K562 (cell line): ENCODE results near the gene GPX5. TPM values are rescaled to one million over a fixed set of nuclear protein-coding genes. Genes with fewer than 3 reads are reported as not detected.
A peak's percentile ranks its signal among the peaks of the same experiment; 100 is the strongest.

Experiments
- ARID3B ChIP-seq: fragments of 250-450 bp; sonication (Bioruptor Pico); IDR thresholded peaks from 2 replicates; pipeline ENCODE4 v1.4.0; 2020; ENCODE audit warnings: borderline replicate concordance
- DPF2 ChIP-seq: fragments of 450-650 bp; IDR thresholded peaks from 2 replicates; pipeline ENCODE4 v1.6.1; 2016
- ELK3 ChIP-seq: fragments of 450-650 bp; formaldehyde crosslinking; IDR thresholded peaks from 2 replicates; pipeline ENCODE4 v1.4.0; 2020; ENCODE audit warnings: mild to moderate bottlenecking
- ETS2 ChIP-seq: IDR thresholded peaks from 2 replicates; pipeline ENCODE4 v1.6.1; 2016; ENCODE audit warnings: borderline replicate concordance, missing genetic modification characterization, mild to moderate bottlenecking, moderate library complexity, missing compliant biosample characterization; ENCODE audit not compliant: poor library complexity, severe bottlenecking
- KDM1A ChIP-seq, 2 experiments: fragments of 450-650 bp; IDR thresholded peaks; 2 replicates each; pipeline ENCODE4 v1.6.1; 2016; ENCODE audit warnings: mild to moderate bottlenecking in 2 of 2
- POU5F1 ChIP-seq: fragments of 150-350 bp; IDR thresholded peaks from 2 replicates; pipeline ENCODE4 v1.6.1; 2014; ENCODE audit warnings: borderline replicate concordance, low read length, low read depth, mild to moderate bottlenecking; ENCODE audit not compliant: partially characterized antibody
- RAD21 ChIP-seq, 2 experiments: fragments of 250-450 bp in 1 of 2; fragments of 450-650 bp in 1 of 2; sonication (Bioruptor Pico) in 1 of 2; formaldehyde crosslinking in 1 of 2; IDR thresholded peaks in 1 of 2; conservative IDR thresholded peaks in 1 of 2; 2 replicates each; pipeline versions ENCODE4 v1.4.0 to v1.8.0; 2020 to 2022; ENCODE audit warnings: mild to moderate bottlenecking in 2 of 2, moderate library complexity in 1 of 2
- SREBF2 ChIP-seq: sonication (generic); formaldehyde crosslinking; IDR thresholded peaks from 2 replicates; pipeline ENCODE4 v1.4.0; 2020; ENCODE audit warnings: mild to moderate bottlenecking, missing genetic modification reagents
- SRSF7 ChIP-seq: fragments of 200-400 bp; formaldehyde crosslinking; optimal IDR thresholded peaks from 2 replicates; pipeline ENCODE3; 2017; ENCODE audit warnings: mild to moderate bottlenecking, low read depth, low read length
- SRSF9 ChIP-seq: fragments of 200-400 bp; formaldehyde crosslinking; IDR thresholded peaks from 2 replicates; pipeline ENCODE4 v1.6.1; 2017; ENCODE audit warnings: low read depth, low read length, borderline replicate concordance
- TCF7L2 ChIP-seq: fragments of 150-350 bp; IDR thresholded peaks from 2 replicates; pipeline ENCODE4 v1.6.1; 2016; ENCODE audit warnings: low read depth, mild to moderate bottlenecking, low read length, moderate library complexity
- TRIM24 ChIP-seq, 2 experiments: fragments of 450-650 bp; IDR thresholded peaks; 2 replicates each; pipeline ENCODE4 v1.6.1; 2016
- UBTF ChIP-seq, 2 experiments: IDR thresholded peaks; 2 replicates each; pipeline ENCODE4 v1.6.1; 2012; ENCODE audit warnings: improper control_type of control experiment in 2 of 2, low read depth in 2 of 2, low read length in 2 of 2, borderline replicate concordance in 1 of 2
- ZNF124 ChIP-seq: sonication (generic); formaldehyde crosslinking; IDR thresholded peaks from 2 replicates; pipeline ENCODE4 v1.8.1; 2022; ENCODE audit warnings: missing genetic modification reagents
- ZNF449 ChIP-seq: fragments of 250-450 bp; sonication (Bioruptor Pico); IDR thresholded peaks from 2 replicates; pipeline ENCODE4 v1.8.0; 2022; ENCODE audit warnings: moderate library complexity, mild to moderate bottlenecking, inconsistent platforms
- ZNF707 ChIP-seq: fragments of 250-450 bp; sonication (Bioruptor Pico); conservative IDR thresholded peaks from 2 replicates; pipeline ENCODE4 v1.8.0; 2022; ENCODE audit warnings: inconsistent platforms, mild to moderate bottlenecking, moderate library complexity
- polyA plus RNA-seq, 8 experiments: library from polyadenylated mRNA; depleted of rRNA in 4 of 8; stranded (reverse) in 5 of 8; unstranded in 3 of 8; fragments of >200 nt; fragmentation: Nextera tagmentation in 2 of 8; fragmentation: Illumina TruSeq in 1 of 8; extraction: Ambion mirVana in 2 of 8; extraction: Trizol in 1 of 8; gene quantifications; 2 replicates each; pipeline versions ENCODE4 v1.2.1 to v1.2.3, GENCODE V29; 2011 to 2014; ENCODE audit warnings: inconsistent platforms in 1 of 8, missing spikeins in 1 of 8
- total RNA-seq, 7 experiments: library from RNA; depleted of rRNA in 6 of 7; stranded (reverse); fragments of >200 nt in 6 of 7; fragmentation: Illumina TruSeq in 2 of 7; extraction: Trizol in 2 of 7; gene quantifications; 2 replicates each; pipeline versions ENCODE4 v1.2.1 to v1.2.3, GENCODE V29; 2011 to 2021; ENCODE audit warnings: low replicate concordance in 1 of 7
- TF ChIP-seq, protein P1 (sequence below): fragments of 450-650 bp; IDR thresholded peaks from 2 replicates; pipeline ENCODE4 v1.6.1; 2016; ENCODE audit warnings: missing biosample characterization, missing genetic modification characterization
- TF ChIP-seq, protein P2 (sequence below): fragments of 450-650 bp; formaldehyde crosslinking; IDR thresholded peaks from 2 replicates; pipeline ENCODE4 v1.4.0; 2022; ENCODE audit warnings: missing genetic modification characterization

The GPX5 gene
- total and polyA plus RNA-seq, 9 of the 15 experiments (the other 6 are each of a cell fraction or from before 2014, with no cell fraction given): 0.07 to 0.18 (median 0.15) TPM; not detected in 6

- TF ChIP-seq ARID3B (CRISPR knock-in tag) (no peak), TRIM24 (IDR thresholded peaks at IDR 0.05) (peak; percentile 94 to 96), ETS2 (no peak), RAD21 (CRISPR knock-in tag; conservative IDR thresholded peaks at IDR 0.05 in 1 of 2, IDR thresholded peaks at IDR 0.05 in 1 of 2) (no peak; a peak in 1 of 4 replicates), ZNF124 (no peak; the same call in 1 of the 2 replicates), KDM1A (IDR thresholded peaks at IDR 0.05) (peak in 1 of 2 experiments; percentile 45; a peak in 2 of 4 replicates), UBTF (IDR thresholded peaks at IDR 0.05; ENCODE audit: borderline replicate concordance in 1 of 2, low read depth in 2 of 2, low read length in 2 of 2) (no peak), ELK3 (no peak), SRSF7 (no peak), ZNF707 (CRISPR knock-in tag) (no peak), SRSF9 (no peak), ZNF449 (no peak), SREBF2 (CRISPR knock-in tag) (no peak), TCF7L2 (no peak), DPF2 (peak; percentile 93), POU5F1 (no peak)
- TF ChIP-seq, protein P1, sequence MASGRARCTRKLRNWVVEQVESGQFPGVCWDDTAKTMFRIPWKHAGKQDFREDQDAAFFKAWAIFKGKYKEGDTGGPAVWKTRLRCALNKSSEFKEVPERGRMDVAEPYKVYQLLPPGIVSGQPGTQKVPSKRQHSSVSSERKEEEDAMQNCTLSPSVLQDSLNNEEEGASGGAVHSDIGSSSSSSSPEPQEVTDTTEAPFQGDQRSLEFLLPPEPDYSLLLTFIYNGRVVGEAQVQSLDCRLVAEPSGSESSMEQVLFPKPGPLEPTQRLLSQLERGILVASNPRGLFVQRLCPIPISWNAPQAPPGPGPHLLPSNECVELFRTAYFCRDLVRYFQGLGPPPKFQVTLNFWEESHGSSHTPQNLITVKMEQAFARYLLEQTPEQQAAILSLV (tag): 0 out of 2 replicates have a peak, but pooled peaks have one; percentile 32
- TF ChIP-seq, protein P2, sequence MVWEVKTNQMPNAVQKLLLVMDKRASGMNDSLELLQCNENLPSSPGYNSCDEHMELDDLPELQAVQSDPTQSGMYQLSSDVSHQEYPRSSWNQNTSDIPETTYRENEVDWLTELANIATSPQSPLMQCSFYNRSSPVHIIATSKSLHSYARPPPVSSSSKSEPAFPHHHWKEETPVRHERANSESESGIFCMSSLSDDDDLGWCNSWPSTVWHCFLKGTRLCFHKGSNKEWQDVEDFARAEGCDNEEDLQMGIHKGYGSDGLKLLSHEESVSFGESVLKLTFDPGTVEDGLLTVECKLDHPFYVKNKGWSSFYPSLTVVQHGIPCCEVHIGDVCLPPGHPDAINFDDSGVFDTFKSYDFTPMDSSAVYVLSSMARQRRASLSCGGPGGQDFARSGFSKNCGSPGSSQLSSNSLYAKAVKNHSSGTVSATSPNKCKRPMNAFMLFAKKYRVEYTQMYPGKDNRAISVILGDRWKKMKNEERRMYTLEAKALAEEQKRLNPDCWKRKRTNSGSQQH: no peak
Observed at GRCh38 chr6:28565823-28566526, 40.3 kb downstream of the GPX5 start (continued).
